Right forelimb (tissue), 1 donor: ENCODE measurements around the gene TLCD3B.
"Not testable (repeated sequence)": the region's sequence is repeated elsewhere in the genome, so short reads cannot be mapped to it uniquely, and the experiment has no call there.

ENCODE experiments used
- DNase-seq: peaks from one replicate; pipeline ENCODE4 v3.0.0-alpha.2; 2018

The TLCD3B gene

GRCh38 chr16:30060836-30061554, 29.9 kb upstream of the TLCD3B start:
- peak; percentile 57 for DNase-seq

GRCh38 chr16:30060346-30060745, 29.3 kb upstream of the TLCD3B start:
- DNase-seq, result no peak

- no peak for DNase-seq
Observed at GRCh38 chr16:30054959-30055553, 24.0 kb upstream of the TLCD3B start.

- DNase-seq, result no peak
Observed at GRCh38 chr16:30054451-30054850, 23.4 kb upstream of the TLCD3B start.

GRCh38 chr16:30053376-30054015, 22.4 kb upstream of the TLCD3B start:
- DNase-seq, result no peak

- peak; percentile 96 for DNase-seq
Observed at GRCh38 chr16:30052671-30053372, 21.8 kb upstream of the TLCD3B start.

- DNase-seq, result no peak
Observed at GRCh38 chr16:30051518-30051917, 20.4 kb upstream of the TLCD3B start.

- DNase-seq, result no peak
Observed at GRCh38 chr16:30049871-30050270, 18.8 kb upstream of the TLCD3B start.

GRCh38 chr16:30046588-30046987, 15.5 kb upstream of the TLCD3B start:
- DNase-seq, result no peak

- no peak for DNase-seq
Observed at GRCh38 chr16:30046178-30046577, 15.1 kb upstream of the TLCD3B start.

GRCh38 chr16:30041841-30042240, 10.8 kb upstream of the TLCD3B start:
- DNase-seq, result no peak

GRCh38 chr16:30040690-30041089, 9.6 kb upstream of the TLCD3B start:
- DNase-seq, result not testable (repeated sequence)

GRCh38 chr16:30040221-30040620, 9.2 kb upstream of the TLCD3B start:
- DNase-seq, result no peak

- DNase-seq, result no peak
Observed at GRCh38 chr16:30033270-30033669, 2.2 kb upstream of the TLCD3B start.

- DNase-seq, result peak; percentile 68
Observed at GRCh38 chr16:30032083-30032819, 1.2 kb upstream of the TLCD3B start.

GRCh38 chr16:30031477-30031918, 427 bp upstream of the TLCD3B start:
- no peak for DNase-seq

GRCh38 chr16:30030011-30030685, 923 bp downstream of the TLCD3B start:
- DNase-seq, result no peak

- peak; percentile 66 for DNase-seq
Observed at GRCh38 chr16:30028438-30029076, 2.5 kb downstream of the TLCD3B start.

- no peak for DNase-seq
Observed at GRCh38 chr16:30027588-30028437, 3.3 kb downstream of the TLCD3B start.

GRCh38 chr16:30026449-30026848, 4.6 kb downstream of the TLCD3B start:
- no peak for DNase-seq

GRCh38 chr16:30025574-30025973, 5.5 kb downstream of the TLCD3B start:
- no peak for DNase-seq
